ENCODE measurements around the gene PCDHGB4.
A peak's percentile ranks its signal among the peaks of the same experiment; 100 is the strongest.

PCDHGB4 gene

GRCh38 chr5:141354900-141355469 is 32.5 kb upstream of the PCDHGB4 start, which contains the start of gene PCDHGA4:
Gene PCDHGA4, plus strand, starts transcription at chr5:141355021. Its CDS starts 87 bp downstream, at chr5:141355108.
- H3K27me3 ChIP-seq (ENCODE audit: insufficient read depth, low read length) = no peaks in the 10 kb centered on the region
- 95% methylated on average over 29 of the region's 29 CpGs for WGBS
- H3K27ac ChIP-seq (ENCODE audit: low read depth, low read length) = no peak within 1 kb of the TSS
- no peaks in the 10 kb centered on the region for H3K4me1 ChIP-seq (ENCODE audit: insufficient read depth, low read length)
- H3K4me3 ChIP-seq (ENCODE audit: low read length) = no peak within 1 kb of the TSS
- H3K36me3 ChIP-seq (ENCODE audit: insufficient read depth, low read length) = no peaks in the 10 kb centered on the region
- H3K9me3 ChIP-seq (ENCODE audit: insufficient read depth, low read depth, low read length) = peaks cover 54% of the 10 kb centered on the region
- no peak within 1 kb of the TSS for H3K9ac ChIP-seq (ENCODE audit: low read depth, low read length)

GRCh38 chr5:141355641-141356040 is 31.9 kb upstream of the PCDHGB4 start:
- Histone ChIP-seq H3K27ac (ENCODE audit: low read depth, low read length) (no peak overlapping the region), H3K36me3 (ENCODE audit: insufficient read depth, low read length) (peaks cover under 1% of the 10 kb centered on the region; the same call in 1 of the 2 replicates), H3K9me3 (ENCODE audit: insufficient read depth, low read depth, low read length) (peaks cover 52% of the 10 kb centered on the region), H3K4me1 (ENCODE audit: insufficient read depth, low read length) (no peaks in the 10 kb centered on the region), H3K4me3 (ENCODE audit: low read length) (no peak overlapping the region), H3K27me3 (ENCODE audit: insufficient read depth, low read length) (no peaks in the 10 kb centered on the region), H3K9ac (ENCODE audit: low read depth, low read length) (no peak overlapping the region)
- WGBS = 96% methylated on average over 24 of the region's 24 CpGs

GRCh38 chr5:141356133-141356532 is 31.4 kb upstream of the PCDHGB4 start:
- no peak overlapping the region for H3K27ac ChIP-seq (ENCODE audit: low read depth, low read length)
- WGBS = 89% methylated on average over 5 of the region's 5 CpGs
- no peaks in the 10 kb centered on the region for H3K4me1 ChIP-seq (ENCODE audit: insufficient read depth, low read length)
- H3K9me3 ChIP-seq (ENCODE audit: insufficient read depth, low read depth, low read length) = peaks cover 53% of the 10 kb centered on the region
- H3K36me3 ChIP-seq (ENCODE audit: insufficient read depth, low read length) = peaks cover 4% of the 10 kb centered on the region; the same call in 1 of the 2 replicates
- H3K27me3 ChIP-seq (ENCODE audit: insufficient read depth, low read length) = no peaks in the 10 kb centered on the region
- no peak overlapping the region for H3K4me3 ChIP-seq (ENCODE audit: low read length)
- H3K9ac ChIP-seq (ENCODE audit: low read depth, low read length) = no peak overlapping the region

GRCh38 chr5:141356950-141357349 is 30.5 kb upstream of the PCDHGB4 start:
- 94% methylated on average over 19 of the region's 19 CpGs for WGBS
- peaks cover 4% of the 10 kb centered on the region; the same call in 1 of the 2 replicates for H3K36me3 ChIP-seq (ENCODE audit: insufficient read depth, low read length)
- no peak overlapping the region for H3K27ac ChIP-seq (ENCODE audit: low read depth, low read length)
- no peak overlapping the region for H3K9ac ChIP-seq (ENCODE audit: low read depth, low read length)
- H3K9me3 ChIP-seq (ENCODE audit: insufficient read depth, low read depth, low read length) = peaks cover 52% of the 10 kb centered on the region
- no peak overlapping the region for H3K4me3 ChIP-seq (ENCODE audit: low read length)
- H3K27me3 ChIP-seq (ENCODE audit: insufficient read depth, low read length) = no peaks in the 10 kb centered on the region
- no peaks in the 10 kb centered on the region for H3K4me1 ChIP-seq (ENCODE audit: insufficient read depth, low read length)

GRCh38 chr5:141359790-141360426 is 27.6 kb upstream of the PCDHGB4 start, which contains the start of gene PCDHGB2:
Gene PCDHGB2, plus strand, starts transcription at chr5:141359994. Its CDS starts 142 bp downstream, at chr5:141360136.
- no peak within 1 kb of the TSS for H3K9ac ChIP-seq (ENCODE audit: low read depth, low read length)
- peaks cover 7% of the 10 kb centered on the region; the same call in 1 of the 2 replicates for H3K36me3 ChIP-seq (ENCODE audit: insufficient read depth, low read length)
- 93% methylated on average over 24 of the region's 24 CpGs for WGBS
- H3K9me3 ChIP-seq (ENCODE audit: insufficient read depth, low read depth, low read length) = peaks cover 57% of the 10 kb centered on the region
- H3K4me3 ChIP-seq (ENCODE audit: low read length) = peak within 1 kb of the TSS; percentile 22
- H3K27me3 ChIP-seq (ENCODE audit: insufficient read depth, low read length) = no peaks in the 10 kb centered on the region
- 0 out of 2 replicates have a peak, but pooled peaks cover 6% of the 10 kb centered on the region for H3K4me1 ChIP-seq (ENCODE audit: insufficient read depth, low read length)
- H3K27ac ChIP-seq (ENCODE audit: low read depth, low read length) = no peak within 1 kb of the TSS

GRCh38 chr5:141360685-141361084 is 26.8 kb upstream of the PCDHGB4 start:
- Histone ChIP-seq H3K4me3 (ENCODE audit: low read length) (no peak overlapping the region), H3K27ac (ENCODE audit: low read depth, low read length) (no peak overlapping the region), H3K9me3 (ENCODE audit: insufficient read depth, low read depth, low read length) (peaks cover 57% of the 10 kb centered on the region), H3K36me3 (ENCODE audit: insufficient read depth, low read length) (peaks cover 7% of the 10 kb centered on the region; the same call in 1 of the 2 replicates), H3K9ac (ENCODE audit: low read depth, low read length) (no peak overlapping the region), H3K27me3 (ENCODE audit: insufficient read depth, low read length) (no peaks in the 10 kb centered on the region), H3K4me1 (ENCODE audit: insufficient read depth, low read length) (0 out of 2 replicates have a peak, but pooled peaks cover 6% of the 10 kb centered on the region)
- 97% methylated on average over 15 of the region's 15 CpGs for WGBS

- no peak overlapping the region for H3K9ac ChIP-seq (ENCODE audit: low read depth, low read length)
- 0 out of 2 replicates have a peak, but pooled peaks cover 6% of the 10 kb centered on the region for H3K4me1 ChIP-seq (ENCODE audit: insufficient read depth, low read length)
- peaks cover 7% of the 10 kb centered on the region; the same call in 1 of the 2 replicates for H3K36me3 ChIP-seq (ENCODE audit: insufficient read depth, low read length)
- H3K4me3 ChIP-seq (ENCODE audit: low read length) = peak overlapping the region; percentile 27; the same call in 1 of the 2 replicates
- no peak overlapping the region for H3K27ac ChIP-seq (ENCODE audit: low read depth, low read length)
- peaks cover 60% of the 10 kb centered on the region for H3K9me3 ChIP-seq (ENCODE audit: insufficient read depth, low read depth, low read length)
- H3K27me3 ChIP-seq (ENCODE audit: insufficient read depth, low read length) = no peaks in the 10 kb centered on the region
Observed at GRCh38 chr5:141362719-141363118, 24.8 kb upstream of the PCDHGB4 start.

GRCh38 chr5:141363952-141364660 is 23.4 kb upstream of the PCDHGB4 start, which contains the start of gene PCDHGA5:
Gene PCDHGA5, plus strand, starts transcription at chr5:141364162. Its CDS starts 169 bp downstream, at chr5:141364331.
- H3K27ac ChIP-seq (ENCODE audit: low read depth, low read length) = no peak within 1 kb of the TSS
- 97% methylated on average over 33 of the region's 34 CpGs for WGBS
- H3K4me1 ChIP-seq (ENCODE audit: insufficient read depth, low read length) = 0 out of 2 replicates have a peak, but pooled peaks cover 6% of the 10 kb centered on the region
- no peak within 1 kb of the TSS for H3K4me3 ChIP-seq (ENCODE audit: low read length)
- H3K9ac ChIP-seq (ENCODE audit: low read depth, low read length) = no peak within 1 kb of the TSS
- H3K9me3 ChIP-seq (ENCODE audit: insufficient read depth, low read depth, low read length) = peaks cover 64% of the 10 kb centered on the region
- H3K27me3 ChIP-seq (ENCODE audit: insufficient read depth, low read length) = no peaks in the 10 kb centered on the region
- peaks cover 7% of the 10 kb centered on the region; the same call in 1 of the 2 replicates for H3K36me3 ChIP-seq (ENCODE audit: insufficient read depth, low read length)

- WGBS = 97% methylated on average over 46 of the region's 46 CpGs
- H3K9me3 ChIP-seq (ENCODE audit: insufficient read depth, low read depth, low read length) = peaks cover 71% of the 10 kb centered on the region
Observed at GRCh38 chr5:141366016-141366896, 21.2 kb upstream of the PCDHGB4 start.

More at GRCh38 chr5:141366016-141366896, 21.2 kb upstream of the PCDHGB4 start:
- 0 out of 2 replicates have a peak, but pooled peaks cover 6% of the 10 kb centered on the region for H3K4me1 ChIP-seq (ENCODE audit: insufficient read depth, low read length)
- 0 out of 2 replicates have a peak, but pooled peaks cover 3% of the 10 kb centered on the region for H3K36me3 ChIP-seq (ENCODE audit: insufficient read depth, low read length)
- H3K9ac ChIP-seq (ENCODE audit: low read depth, low read length) = no peak overlapping the region
- H3K27ac ChIP-seq (ENCODE audit: low read depth, low read length) = no peak overlapping the region
- H3K27me3 ChIP-seq (ENCODE audit: insufficient read depth, low read length) = no peaks in the 10 kb centered on the region
- H3K4me3 ChIP-seq (ENCODE audit: low read length) = no peak overlapping the region

Measured in HUES64 (cell line).